Stimulated activated CD8-positive, alpha-beta memory T cell treated with anti-CD3 and anti-CD28 coated beads, Interleukin-7, amount 100 ng/mL, for 24 hours (primary cell): ENCODE data around the gene C9orf72.

Experiments
- DNase-seq: peaks from one replicate; pipeline ENCODE4 v3.0.0-alpha.2; 2020; ENCODE audit warnings: low read depth

C9orf72 gene

GRCh38 chr9:27573634-27574590, 631 bp upstream of the C9orf72 start:
- peak; percentile 88 for DNase-seq

DNA sequence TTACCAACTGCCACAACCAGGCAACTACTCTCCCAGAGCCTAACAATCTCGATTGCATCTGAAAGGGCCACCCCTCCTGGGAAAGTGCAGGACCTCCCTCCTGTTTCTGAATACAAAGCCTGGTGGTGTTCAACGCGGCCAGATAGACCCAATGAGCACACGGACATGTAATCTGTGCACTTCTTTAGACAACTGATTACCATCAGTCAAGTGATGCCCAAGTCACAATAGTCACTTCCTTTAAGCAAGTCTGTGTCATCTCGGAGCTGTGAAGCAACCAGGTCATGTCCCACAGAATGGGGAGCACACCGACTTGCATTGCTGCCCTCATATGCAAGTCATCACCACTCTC, 739 bp downstream of the C9orf72 start:
- no peak for DNase-seq

GRCh38 chr9:27572061-27572460, 1.2 kb downstream of the C9orf72 start:
- no peak for DNase-seq

DNA sequence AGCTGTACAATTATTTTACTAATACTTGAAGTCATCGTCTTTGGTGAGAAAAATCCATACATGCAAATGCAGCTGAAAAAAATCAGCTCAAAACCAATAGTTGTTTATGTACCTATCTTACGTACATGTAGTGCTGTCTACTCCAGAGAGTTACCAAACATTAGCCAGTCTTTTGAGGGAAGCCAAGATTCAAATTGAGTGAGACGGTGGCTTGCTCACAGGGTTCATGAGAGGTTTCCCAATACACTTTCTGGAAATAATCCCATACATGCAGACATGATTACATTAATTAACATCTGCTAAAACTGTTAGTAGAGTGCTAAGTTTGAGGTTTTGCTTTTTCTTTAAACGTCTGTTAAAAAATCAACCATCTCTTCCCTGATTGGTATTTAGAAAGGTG, 2.3 kb downstream of the C9orf72 start:
- DNase-seq = no peak

GRCh38 chr9:27569406-27569805, 3.9 kb downstream of the C9orf72 start:
- DNase-seq = no peak

DNA sequence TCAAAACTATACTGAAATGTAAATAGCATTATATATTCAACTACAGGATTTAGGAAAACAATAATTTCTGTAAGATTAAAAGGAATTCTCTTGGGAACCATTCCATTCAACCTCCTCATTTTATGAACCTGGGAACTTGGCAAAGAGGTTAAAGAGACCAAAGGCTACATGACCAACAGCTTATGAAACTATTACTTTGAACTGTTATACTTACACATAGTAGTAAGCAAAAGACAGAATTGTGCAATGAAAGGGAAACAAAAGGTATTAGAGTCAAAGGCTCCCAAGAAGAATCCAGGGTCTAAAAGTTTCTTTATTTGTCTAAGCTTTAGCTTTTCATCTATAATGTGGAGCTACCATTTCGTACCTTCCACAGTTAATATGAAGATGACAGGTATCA, 7.2 kb downstream of the C9orf72 start:
- no peak for DNase-seq

- DNase-seq = no peak
These were observed 7.6 kb downstream of the C9orf72 start for GRCh38 chr9:27565696-27566095.

- DNase-seq = no peak
These were observed 8.6 kb downstream of the C9orf72 start for GRCh38 chr9:27564670-27565069.

GRCh38 chr9:27563738-27564430, 9.4 kb downstream of the C9orf72 start:
- DNase-seq = no peak

- no peak for DNase-seq
These were observed 11.6 kb downstream of the C9orf72 start for GRCh38 chr9:27561685-27562084.

- no peak for DNase-seq
These were observed 12.8 kb downstream of the C9orf72 start for GRCh38 chr9:27560457-27560856.

DNA sequence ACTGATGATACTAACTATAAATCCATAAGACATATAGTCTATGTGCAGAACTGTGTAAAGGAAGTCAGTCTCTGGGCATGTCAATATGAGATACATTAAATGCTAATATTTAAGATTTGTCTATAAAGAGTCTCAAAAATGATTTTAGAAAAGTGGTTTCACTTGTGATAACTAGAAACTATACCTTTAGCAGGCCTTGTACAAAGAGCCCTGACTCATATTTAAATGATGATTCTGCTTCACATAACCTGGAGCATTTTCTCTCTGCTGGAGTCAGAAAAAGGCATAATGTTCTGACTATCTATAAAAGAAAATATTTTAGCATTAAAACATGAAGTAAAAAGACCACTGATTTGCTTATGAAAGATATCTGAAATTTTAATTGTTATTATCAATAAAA, 15.0 kb downstream of the C9orf72 start:
- no peak for DNase-seq

- DNase-seq = no peak
These were observed 16.8 kb downstream of the C9orf72 start for GRCh38 chr9:27556470-27556869.

DNA sequence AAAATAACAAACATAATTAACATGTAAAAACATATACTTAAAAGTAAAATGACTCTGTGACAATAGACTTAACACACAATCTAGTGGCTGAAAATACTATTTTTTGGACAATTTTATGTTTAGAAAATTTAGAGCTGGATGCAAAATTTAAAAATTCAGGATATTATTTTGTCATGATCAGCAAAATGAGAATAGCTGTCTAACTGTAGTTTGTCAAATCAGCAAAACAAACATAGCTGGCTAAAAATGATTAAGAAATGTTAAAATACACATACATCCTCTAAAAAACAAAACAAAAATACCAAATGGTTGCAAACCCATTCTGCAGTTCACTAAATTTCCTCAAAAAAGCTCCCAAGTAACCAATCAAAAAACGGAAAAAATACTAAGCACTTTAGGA, 18.6 kb downstream of the C9orf72 start:
- DNase-seq = no peak

DNA sequence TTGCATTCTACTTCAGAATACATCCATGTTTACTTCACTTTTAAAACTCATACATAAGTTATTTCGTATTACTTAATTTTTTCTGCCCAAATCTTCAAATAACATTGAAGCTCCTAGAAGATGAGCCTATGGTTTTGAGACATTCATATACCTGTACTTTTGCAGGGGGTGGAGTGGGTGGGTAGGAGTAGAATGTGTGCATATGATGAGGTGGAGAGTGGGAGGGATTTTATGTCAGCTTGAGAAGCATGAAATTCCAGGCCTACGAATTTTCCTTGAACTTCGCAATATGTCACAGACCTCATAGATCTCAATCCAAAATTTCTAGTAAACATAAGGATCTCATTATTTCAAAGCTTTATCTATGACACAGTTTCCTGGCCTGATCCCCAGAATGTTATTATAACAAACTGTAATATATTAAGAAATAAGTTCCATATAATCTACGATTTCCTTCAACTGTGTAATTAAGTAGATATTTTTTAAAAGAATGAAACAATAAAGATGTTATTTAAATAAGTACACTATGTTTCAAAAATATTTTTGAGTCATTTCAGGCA, 24.0 kb downstream of the C9orf72 start:
- DNase-seq = no peak

GRCh38 chr9:27548055-27548741, 25.1 kb downstream of the C9orf72 start:
- DNase-seq = no peak

- no peak for DNase-seq
These were observed 27.8 kb downstream of the C9orf72 start for GRCh38 chr9:27545471-27545870.

GRCh38 chr9:27542508-27542907, 30.8 kb downstream of the C9orf72 start:
- no peak for DNase-seq

- no peak for DNase-seq
These were observed 31.5 kb downstream of the C9orf72 start for GRCh38 chr9:27541740-27542139.

DNA sequence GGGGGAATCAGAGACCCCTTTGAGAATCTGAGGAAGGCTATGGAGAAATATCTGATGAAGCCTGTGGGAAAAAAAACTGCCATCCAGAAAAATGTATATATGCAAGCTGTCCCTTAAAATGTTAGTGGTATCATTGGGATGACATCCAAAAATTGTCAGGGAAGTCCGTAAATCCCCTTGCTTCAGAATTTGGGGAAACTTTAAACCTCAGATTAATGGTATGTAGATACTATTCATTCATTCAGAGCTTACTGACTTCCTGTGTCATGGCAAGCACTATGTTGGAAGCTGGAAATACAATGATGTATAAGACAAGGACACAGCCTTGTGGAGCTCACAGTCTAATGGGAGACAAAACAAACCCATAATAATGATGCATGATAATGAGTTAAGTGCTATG, 32.8 kb downstream of the C9orf72 start:
- DNase-seq = no peak

- DNase-seq = no peak
These were observed 33.5 kb downstream of the C9orf72 start for GRCh38 chr9:27539479-27540441.
